ENCODE results near the gene GTF3C2.

DNA sequence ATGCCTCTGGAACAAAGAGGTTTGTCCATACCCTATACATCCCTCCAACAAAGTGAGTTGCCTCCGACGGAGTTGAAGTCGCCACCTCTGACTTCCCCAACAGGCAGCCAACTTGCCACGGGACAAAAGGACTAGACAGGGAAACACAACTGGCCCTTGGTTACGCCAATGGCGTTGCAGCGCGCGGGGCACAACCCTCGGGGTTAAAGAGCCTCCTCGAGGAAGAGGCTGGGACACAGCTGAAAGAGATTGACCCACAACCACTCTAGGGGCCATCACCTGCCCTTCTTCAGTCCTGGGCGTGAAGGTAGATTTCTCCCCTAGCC lies 545 bp downstream of the GTF3C2 start:
- TF ChIP-seq TAF1 (IDR thresholded peaks at IDR 0.05; ENCODE audit: low read depth) (no peak), EP300 (IDR thresholded peaks at IDR 0.05; ENCODE audit: borderline replicate concordance) (no peak), RAD21 (IDR thresholded peaks at IDR 0.05; ENCODE audit: low read depth) (no peak), CEBPB (IDR thresholded peaks at IDR 0.05) (no peak), YY1 (IDR thresholded peaks at IDR 0.05; ENCODE audit: low read depth) (no peak), CREB1 (IDR thresholded peaks at IDR 0.05; ENCODE audit: low read depth) (no peak)
- TF ChIP-seq, protein P1, sequence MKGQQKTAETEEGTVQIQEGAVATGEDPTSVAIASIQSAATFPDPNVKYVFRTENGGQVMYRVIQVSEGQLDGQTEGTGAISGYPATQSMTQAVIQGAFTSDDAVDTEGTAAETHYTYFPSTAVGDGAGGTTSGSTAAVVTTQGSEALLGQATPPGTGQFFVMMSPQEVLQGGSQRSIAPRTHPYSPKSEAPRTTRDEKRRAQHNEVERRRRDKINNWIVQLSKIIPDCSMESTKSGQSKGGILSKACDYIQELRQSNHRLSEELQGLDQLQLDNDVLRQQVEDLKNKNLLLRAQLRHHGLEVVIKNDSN (IDR thresholded peaks at IDR 0.05) = no peak

All from Ishikawa (cell line).